WTC11 (cell line): ENCODE measurements around the gene APLF.
"Not testable (repeated sequence)": the region's sequence is repeated elsewhere in the genome, so short reads cannot be mapped to it uniquely, and the experiment has no call there.

ENCODE experiments used
- CBFB ChIP-seq: sonication (generic); formaldehyde crosslinking; IDR thresholded peaks from 2 replicates; pipeline ENCODE4 v1.8.1; 2022; ENCODE audit warnings: mild to moderate bottlenecking, low read depth, missing genetic modification reagents
- E2F5 ChIP-seq: sonication (generic); formaldehyde crosslinking; IDR thresholded peaks from 2 replicates; pipeline ENCODE4 v1.8.1; 2022; ENCODE audit warnings: mild to moderate bottlenecking, moderate library complexity, missing genetic modification reagents
- GABPB1 ChIP-seq: sonication (generic); formaldehyde crosslinking; IDR thresholded peaks from 2 replicates; pipeline ENCODE4 v1.8.1; 2023; ENCODE audit warnings: mild to moderate bottlenecking, missing genetic modification reagents
- JUN ChIP-seq: sonication (generic); formaldehyde crosslinking; IDR thresholded peaks from 2 replicates; pipeline ENCODE4 v1.8.0; 2023; ENCODE audit warnings: mild to moderate bottlenecking, missing genetic modification reagents
- NR1H2 ChIP-seq: sonication (generic); formaldehyde crosslinking; IDR thresholded peaks from 2 replicates; pipeline ENCODE4 v1.9.0; 2021; ENCODE audit warnings: mild to moderate bottlenecking, moderate library complexity, missing genetic modification reagents
- NR2C2 ChIP-seq: sonication (generic); formaldehyde crosslinking; IDR thresholded peaks from 2 replicates; pipeline ENCODE4 v1.8.0; 2022; ENCODE audit warnings: mild to moderate bottlenecking, missing genetic modification reagents
- SP1 ChIP-seq: sonication (generic); formaldehyde crosslinking; conservative IDR thresholded peaks from 2 replicates; pipeline ENCODE4 v1.8.1; 2022; ENCODE audit warnings: missing genetic modification reagents
- USF2 ChIP-seq: sonication (generic); formaldehyde crosslinking; IDR thresholded peaks from 2 replicates; pipeline ENCODE4 v1.8.1; 2023; ENCODE audit warnings: mild to moderate bottlenecking, missing genetic modification reagents, moderate library complexity
- TF ChIP-seq, protein P1 (sequence below): sonication (generic); formaldehyde crosslinking; IDR thresholded peaks from 2 replicates; pipeline ENCODE4 v1.8.1; 2023; ENCODE audit warnings: mild to moderate bottlenecking, missing genetic modification reagents
- TF ChIP-seq, protein P2 (sequence below): fragments of 200-600 bp; IDR thresholded peaks from 2 replicates; pipeline ENCODE4 v1.8.0; 2022; ENCODE audit warnings: antibody characterized with exemption
- TF ChIP-seq, protein P3 (sequence below): sonication (generic); formaldehyde crosslinking; IDR thresholded peaks from 2 replicates; pipeline ENCODE4 v1.8.0; 2022; ENCODE audit warnings: mild to moderate bottlenecking, missing genetic modification reagents

- not testable (repeated sequence) for TF ChIP-seq E2F5 (CRISPR knock-in tag); SP1 (CRISPR knock-in tag); USF2; JUN; NR1H2; CBFB (CRISPR knock-in tag); NR2C2; GABPB1 (CRISPR knock-in tag)
- TF ChIP-seq, protein P1, sequence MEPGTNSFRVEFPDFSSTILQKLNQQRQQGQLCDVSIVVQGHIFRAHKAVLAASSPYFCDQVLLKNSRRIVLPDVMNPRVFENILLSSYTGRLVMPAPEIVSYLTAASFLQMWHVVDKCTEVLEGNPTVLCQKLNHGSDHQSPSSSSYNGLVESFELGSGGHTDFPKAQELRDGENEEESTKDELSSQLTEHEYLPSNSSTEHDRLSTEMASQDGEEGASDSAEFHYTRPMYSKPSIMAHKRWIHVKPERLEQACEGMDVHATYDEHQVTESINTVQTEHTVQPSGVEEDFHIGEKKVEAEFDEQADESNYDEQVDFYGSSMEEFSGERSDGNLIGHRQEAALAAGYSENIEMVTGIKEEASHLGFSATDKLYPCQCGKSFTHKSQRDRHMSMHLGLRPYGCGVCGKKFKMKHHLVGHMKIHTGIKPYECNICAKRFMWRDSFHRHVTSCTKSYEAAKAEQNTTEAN (CRISPR knock-in tag) = not testable (repeated sequence)
- TF ChIP-seq, protein P2, sequence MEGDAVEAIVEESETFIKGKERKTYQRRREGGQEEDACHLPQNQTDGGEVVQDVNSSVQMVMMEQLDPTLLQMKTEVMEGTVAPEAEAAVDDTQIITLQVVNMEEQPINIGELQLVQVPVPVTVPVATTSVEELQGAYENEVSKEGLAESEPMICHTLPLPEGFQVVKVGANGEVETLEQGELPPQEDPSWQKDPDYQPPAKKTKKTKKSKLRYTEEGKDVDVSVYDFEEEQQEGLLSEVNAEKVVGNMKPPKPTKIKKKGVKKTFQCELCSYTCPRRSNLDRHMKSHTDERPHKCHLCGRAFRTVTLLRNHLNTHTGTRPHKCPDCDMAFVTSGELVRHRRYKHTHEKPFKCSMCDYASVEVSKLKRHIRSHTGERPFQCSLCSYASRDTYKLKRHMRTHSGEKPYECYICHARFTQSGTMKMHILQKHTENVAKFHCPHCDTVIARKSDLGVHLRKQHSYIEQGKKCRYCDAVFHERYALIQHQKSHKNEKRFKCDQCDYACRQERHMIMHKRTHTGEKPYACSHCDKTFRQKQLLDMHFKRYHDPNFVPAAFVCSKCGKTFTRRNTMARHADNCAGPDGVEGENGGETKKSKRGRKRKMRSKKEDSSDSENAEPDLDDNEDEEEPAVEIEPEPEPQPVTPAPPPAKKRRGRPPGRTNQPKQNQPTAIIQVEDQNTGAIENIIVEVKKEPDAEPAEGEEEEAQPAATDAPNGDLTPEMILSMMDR = not testable (repeated sequence)
- TF ChIP-seq, protein P3, sequence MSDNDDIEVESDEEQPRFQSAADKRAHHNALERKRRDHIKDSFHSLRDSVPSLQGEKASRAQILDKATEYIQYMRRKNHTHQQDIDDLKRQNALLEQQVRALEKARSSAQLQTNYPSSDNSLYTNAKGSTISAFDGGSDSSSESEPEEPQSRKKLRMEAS (CRISPR knock-in tag) = not testable (repeated sequence)
These were observed 21.2 kb downstream of the APLF start for GRCh38 chr2:68488605-68489004.
